ENCODE data around the gene RAB7A. TPM values are rescaled to one million over a fixed set of nuclear protein-coding genes. Genes with fewer than 3 reads are reported as not detected.

RAB7A gene
- total and polyA plus RNA-seq, 2 of the 8 experiments (the other 6 are each of a cell fraction or from before 2014, with no cell fraction given), result 179 to 195 TPM

GRCh38 chr3:128740621-128741020 is 14.6 kb downstream of the RAB7A start (continued):
- TF ChIP-seq RXRA (IDR thresholded peaks at IDR 0.05; ENCODE audit: insufficient read depth, low read depth, low read length), result no peak
- TF ChIP-seq POU5F1 (IDR thresholded peaks at IDR 0.05; ENCODE audit: low read depth, low read length), result no peak
- no peak for TF ChIP-seq GTF2F1 (IDR thresholded peaks at IDR 0.05; ENCODE audit: borderline replicate concordance, low read depth, low read length)
- no peak for TF ChIP-seq CEBPB (IDR thresholded peaks at IDR 0.05; ENCODE audit: low read depth, low read length)
- TF ChIP-seq ASH2L (IDR thresholded peaks at IDR 0.05; ENCODE audit: low read length), result no peak

All from H1 (cell line).